ENCODE results near the gene ARNT2. TPM values are rescaled to one million over a fixed set of nuclear protein-coding genes. Genes with fewer than 3 reads are reported as not detected.

Gene ARNT2
- total RNA-seq, 4 donors from 2014 or later = 0.26 to 22.9 (median 7.0) TPM

DNA sequence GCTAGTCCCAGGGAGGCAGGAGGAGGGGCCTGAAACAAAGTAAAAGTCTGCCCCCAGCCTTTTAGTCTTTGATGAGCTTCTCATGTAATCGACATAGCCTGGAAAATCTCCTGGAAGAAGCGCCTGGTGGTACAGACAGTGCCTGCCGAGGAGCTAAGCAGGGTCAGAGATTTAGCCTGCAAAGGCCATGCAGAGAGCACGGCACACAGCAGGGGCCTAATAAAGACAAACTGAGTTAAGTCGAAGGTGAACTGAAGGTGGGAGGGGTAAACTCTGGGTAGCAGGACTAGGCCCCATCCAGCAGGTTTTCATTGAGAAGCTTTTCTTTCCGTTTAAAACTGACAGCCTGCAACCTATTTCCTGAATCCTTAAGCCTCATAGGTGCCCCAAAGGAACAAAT is 175.4 kb downstream of the ARNT2 start:
- Histone ChIP-seq H3K36me3 (no peaks in the 10 kb centered on the region), H3K4me3 (no peak overlapping the region), H3K27ac (no peak overlapping the region), H3K27me3 (no peaks in the 10 kb centered on the region), H3K4me1 (no peaks in the 10 kb centered on the region), H3K9me3 (no peaks in the 10 kb centered on the region)
- no peak for DNase-seq
- TF ChIP-seq POLR2A (IDR thresholded peaks at IDR 0.05) = no peak
- intact Hi-C loops (cut with DNase I; ENCODE audit: low total_unique reads) = no loop called here

DNA sequence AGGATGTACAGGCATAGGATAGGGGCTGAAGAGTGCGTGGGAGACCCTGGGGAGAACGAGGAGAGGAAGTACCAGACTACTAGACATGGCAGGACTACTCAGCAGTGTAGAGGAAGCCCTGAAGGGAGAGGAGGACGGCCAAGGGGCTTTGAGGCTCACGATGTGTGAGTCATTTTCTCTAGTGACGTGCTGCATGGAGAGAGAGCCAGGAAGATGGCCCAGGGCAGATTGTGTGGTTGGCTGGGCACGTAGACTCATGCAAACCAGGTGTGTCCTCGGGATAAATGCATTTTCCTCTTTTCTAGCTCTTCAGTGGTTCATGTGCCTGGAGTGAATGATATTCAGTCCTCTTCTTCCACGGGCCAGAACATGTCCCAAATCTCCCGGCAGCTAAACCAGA is 175.9 kb downstream of the ARNT2 start:
- H3K27ac ChIP-seq = no peak overlapping the region
- H3K9me3 ChIP-seq = no peaks in the 10 kb centered on the region
- H3K27me3 ChIP-seq = no peaks in the 10 kb centered on the region
- H3K4me1 ChIP-seq = no peaks in the 10 kb centered on the region
- H3K36me3 ChIP-seq = no peaks in the 10 kb centered on the region
- H3K4me3 ChIP-seq = no peak overlapping the region
- TF ChIP-seq, protein P1, sequence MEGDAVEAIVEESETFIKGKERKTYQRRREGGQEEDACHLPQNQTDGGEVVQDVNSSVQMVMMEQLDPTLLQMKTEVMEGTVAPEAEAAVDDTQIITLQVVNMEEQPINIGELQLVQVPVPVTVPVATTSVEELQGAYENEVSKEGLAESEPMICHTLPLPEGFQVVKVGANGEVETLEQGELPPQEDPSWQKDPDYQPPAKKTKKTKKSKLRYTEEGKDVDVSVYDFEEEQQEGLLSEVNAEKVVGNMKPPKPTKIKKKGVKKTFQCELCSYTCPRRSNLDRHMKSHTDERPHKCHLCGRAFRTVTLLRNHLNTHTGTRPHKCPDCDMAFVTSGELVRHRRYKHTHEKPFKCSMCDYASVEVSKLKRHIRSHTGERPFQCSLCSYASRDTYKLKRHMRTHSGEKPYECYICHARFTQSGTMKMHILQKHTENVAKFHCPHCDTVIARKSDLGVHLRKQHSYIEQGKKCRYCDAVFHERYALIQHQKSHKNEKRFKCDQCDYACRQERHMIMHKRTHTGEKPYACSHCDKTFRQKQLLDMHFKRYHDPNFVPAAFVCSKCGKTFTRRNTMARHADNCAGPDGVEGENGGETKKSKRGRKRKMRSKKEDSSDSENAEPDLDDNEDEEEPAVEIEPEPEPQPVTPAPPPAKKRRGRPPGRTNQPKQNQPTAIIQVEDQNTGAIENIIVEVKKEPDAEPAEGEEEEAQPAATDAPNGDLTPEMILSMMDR (IDR thresholded peaks at IDR 0.05) = no peak
- no peak for TF ChIP-seq POLR2A (IDR thresholded peaks at IDR 0.05)
- intact Hi-C loops (cut with DNase I; ENCODE audit: low total_unique reads) = no loop called here
- DNase-seq = no peak

DNA sequence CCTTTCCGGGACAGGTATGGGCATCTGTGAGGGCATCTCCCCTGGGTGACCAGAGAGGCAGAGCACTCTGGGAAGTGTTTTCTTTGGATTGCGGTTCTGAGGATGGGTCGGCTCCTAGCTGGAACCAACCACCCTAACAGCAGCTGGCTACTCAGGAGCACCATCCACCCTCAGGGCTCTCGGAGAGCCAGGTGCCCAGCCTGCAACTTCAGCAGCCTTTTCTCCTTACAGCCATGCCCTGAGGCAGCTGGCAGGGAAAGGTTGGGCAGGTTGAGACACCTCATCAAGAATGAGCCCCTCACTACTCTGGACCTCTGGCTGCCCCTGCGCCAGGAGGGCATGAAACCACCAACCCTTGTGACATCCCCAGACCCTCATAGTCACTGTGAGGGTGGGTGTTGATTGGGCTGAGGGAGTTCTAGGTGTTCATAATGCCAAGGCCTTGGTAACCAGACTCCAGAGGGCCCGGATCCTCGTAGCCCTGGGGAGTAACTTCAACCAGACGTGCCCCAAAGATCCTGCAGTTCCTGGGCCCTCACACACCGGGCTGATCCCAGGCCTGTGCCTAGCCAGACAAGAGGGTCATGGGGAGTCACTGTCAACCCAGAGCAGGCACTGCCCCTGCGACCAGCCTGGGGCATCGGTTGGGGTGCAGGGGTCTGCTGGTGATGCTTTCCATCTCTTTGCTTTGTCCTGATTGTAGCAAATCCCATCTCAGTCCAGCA is 176.5 kb downstream of the ARNT2 start:
- no peak for DNase-seq
- no peak overlapping the region for H3K4me3 ChIP-seq
- no peaks in the 10 kb centered on the region for H3K27me3 ChIP-seq
- no peaks in the 10 kb centered on the region for H3K36me3 ChIP-seq
- no peak for TF ChIP-seq POLR2A (IDR thresholded peaks at IDR 0.05)
- TF ChIP-seq, protein P1 (IDR thresholded peaks at IDR 0.05) = no peak
- no peaks in the 10 kb centered on the region for H3K4me1 ChIP-seq
- H3K27ac ChIP-seq = no peak overlapping the region
- intact Hi-C loops (cut with DNase I; ENCODE audit: low total_unique reads) = no loop called here
- H3K9me3 ChIP-seq = no peaks in the 10 kb centered on the region

DNA sequence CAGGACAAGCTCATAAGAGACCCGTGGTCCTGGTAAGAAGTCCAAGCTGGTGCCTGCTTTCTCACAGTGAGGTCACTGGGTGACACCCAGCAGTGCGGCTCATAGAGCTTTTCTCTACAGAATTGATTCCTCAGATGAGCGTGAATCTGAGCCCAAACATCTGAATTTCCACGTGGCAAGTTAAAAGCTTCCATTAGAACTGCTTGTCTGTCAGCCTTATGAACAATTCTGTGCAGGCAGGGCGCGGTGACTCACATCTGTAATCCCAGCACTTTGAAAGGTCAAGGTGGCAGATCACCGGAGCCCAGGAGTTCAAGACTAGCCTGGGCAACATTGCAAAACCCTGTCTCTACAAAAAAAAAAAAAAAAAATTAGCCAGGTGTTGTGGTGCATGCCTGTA is 177.8 kb downstream of the ARNT2 start:
- H3K27me3 ChIP-seq = no peaks in the 10 kb centered on the region
- no peaks in the 10 kb centered on the region for H3K36me3 ChIP-seq
- H3K4me3 ChIP-seq = no peak overlapping the region
- no peak overlapping the region for H3K27ac ChIP-seq
- intact Hi-C loops (cut with DNase I; ENCODE audit: low total_unique reads) = no loop called here
- TF ChIP-seq, protein P1 (IDR thresholded peaks at IDR 0.05) = no peak
- no peak for TF ChIP-seq POLR2A (IDR thresholded peaks at IDR 0.05)
- H3K4me1 ChIP-seq = no peaks in the 10 kb centered on the region
- no peak for DNase-seq
- no peaks in the 10 kb centered on the region for H3K9me3 ChIP-seq

DNA sequence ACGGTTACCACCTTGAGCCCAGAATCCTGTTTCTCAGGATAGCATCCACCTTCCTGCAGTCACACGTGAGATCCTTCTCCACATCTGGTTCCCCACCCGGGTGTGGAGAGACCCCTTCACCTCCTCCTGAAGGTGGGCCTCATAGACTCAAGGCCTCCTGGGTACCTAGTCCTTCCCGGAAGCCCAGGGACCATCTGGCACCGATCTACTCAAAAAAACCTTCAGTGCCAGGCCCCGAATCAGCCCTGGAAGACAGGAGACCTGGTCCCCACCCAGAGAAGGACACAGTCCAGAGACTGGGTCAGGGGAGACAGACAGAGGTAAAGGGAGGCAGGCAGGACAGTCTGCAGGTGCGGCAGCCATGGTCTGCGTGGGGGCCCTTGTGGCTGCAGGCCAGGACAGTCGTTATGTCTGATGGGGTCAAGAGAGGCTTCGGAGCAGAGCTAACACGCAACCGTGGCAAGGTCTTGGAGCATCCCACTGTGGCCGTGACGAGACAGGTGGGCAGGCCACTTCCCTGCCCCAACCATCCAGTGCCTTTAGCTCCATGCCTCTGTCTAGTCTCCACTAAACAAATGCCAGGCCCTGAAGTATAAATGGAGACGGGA is 178.7 kb downstream of the ARNT2 start:
- intact Hi-C loops (cut with DNase I; ENCODE audit: low total_unique reads) = no loop called here
- H3K36me3 ChIP-seq = no peaks in the 10 kb centered on the region
- H3K27ac ChIP-seq = no peak overlapping the region
- H3K27me3 ChIP-seq = no peaks in the 10 kb centered on the region
- TF ChIP-seq, protein P1 (IDR thresholded peaks at IDR 0.05) = no peak
- no peak for TF ChIP-seq POLR2A (IDR thresholded peaks at IDR 0.05)
- no peaks in the 10 kb centered on the region for H3K4me1 ChIP-seq
- H3K4me3 ChIP-seq = no peak overlapping the region
- H3K9me3 ChIP-seq = no peaks in the 10 kb centered on the region
- no peak for DNase-seq
